ENCODE results near the gene C1orf21. TPM values are rescaled to one million over a fixed set of nuclear protein-coding genes. Genes with fewer than 3 reads are reported as not detected.

Gene C1orf21
- polyA plus RNA-seq, 3 donors from 2014 or later, result 119 to 149 (median 130) TPM

- peaks cover 0 to 3% (median 0%) of the 10 kb centered on the region in 3 donors for H3K36me3 Mint-ChIP-seq
- no peak for DNase-seq
- H3K27ac Mint-ChIP-seq, result peak overlapping the region; percentile 70 to 97 (median 76)
- H3K27me3 Mint-ChIP-seq (ENCODE audit: low read depth in 3 of 3), result peaks cover 0 to 4% (median 0%) of the 10 kb centered on the region in 3 donors
- peak overlapping the region in 1 of 5 donors; percentile 26 for H3K4me3 Mint-ChIP-seq
- H3K9me3 Mint-ChIP-seq, result no peaks in the 10 kb centered on the region
- peaks cover 0 to 51% of the 10 kb centered on the region in 2 donors for H3K4me1 Mint-ChIP-seq
These were observed 108.1 kb downstream of the C1orf21 start for GRCh38 chr1:184494929-184495328.

DNA sequence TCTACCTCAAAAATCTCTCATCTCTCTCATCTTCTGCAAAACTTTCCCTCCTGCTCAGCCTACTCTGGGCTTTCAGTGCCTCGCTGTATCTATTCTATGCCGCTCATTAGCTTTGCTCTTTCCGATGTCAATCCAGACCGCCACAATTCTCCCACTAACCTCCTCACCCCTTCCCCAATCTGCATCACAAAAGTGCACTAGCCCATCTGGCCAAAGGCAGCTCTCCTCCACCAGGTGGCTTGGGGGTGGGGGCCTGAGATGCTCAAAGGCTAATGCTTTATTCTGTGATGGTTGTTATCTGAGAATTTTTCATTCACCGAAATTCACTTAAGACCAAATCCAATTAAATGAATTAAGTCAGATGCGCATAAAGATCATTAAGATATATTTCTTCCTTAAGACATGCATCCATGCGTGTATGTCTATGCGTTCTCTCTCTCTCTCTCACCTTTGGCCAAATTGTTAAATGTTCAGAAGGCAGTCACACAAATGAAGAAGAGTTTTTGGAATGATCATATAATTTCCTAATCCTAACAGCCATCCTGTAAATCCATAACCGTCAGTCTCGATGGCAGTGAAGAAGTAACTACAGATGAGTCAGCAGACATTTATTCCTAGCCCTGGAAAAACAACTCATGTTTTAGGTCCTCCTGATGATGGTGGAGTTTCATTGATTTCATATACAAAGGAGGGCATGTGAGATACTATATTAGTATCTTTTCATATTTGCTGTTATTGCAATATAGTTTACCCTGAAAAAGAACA lies 111.3 kb downstream of the C1orf21 start:
- Mint-ChIP-seq H3K36me3 (peaks cover 0 to 3% (median 0%) of the 10 kb centered on the region in 3 donors), H3K9me3 (no peaks in the 10 kb centered on the region), H3K27ac (no peak overlapping the region), H3K4me3 (no peak overlapping the region), H3K27me3 (ENCODE audit: low read depth in 3 of 3) (peaks cover 0 to 4% (median 0%) of the 10 kb centered on the region in 3 donors), H3K4me1 (peaks cover under 1 to 28% of the 10 kb centered on the region in 2 donors)
- DNase-seq, result no peak

GRCh38 chr1:184499616-184500015 lies 112.8 kb downstream of the C1orf21 start:
- Mint-ChIP-seq H3K27me3 (ENCODE audit: low read depth in 3 of 3) (peaks cover 0 to 6% (median 0%) of the 10 kb centered on the region in 3 donors), H3K9me3 (no peaks in the 10 kb centered on the region), H3K4me3 (no peak overlapping the region), H3K27ac (no peak overlapping the region), H3K36me3 (peaks cover 0 to 3% (median 0%) of the 10 kb centered on the region in 3 donors), H3K4me1 (peaks cover 15 to 24% of the 10 kb centered on the region in 2 donors)
- DNase-seq, result no peak

DNA sequence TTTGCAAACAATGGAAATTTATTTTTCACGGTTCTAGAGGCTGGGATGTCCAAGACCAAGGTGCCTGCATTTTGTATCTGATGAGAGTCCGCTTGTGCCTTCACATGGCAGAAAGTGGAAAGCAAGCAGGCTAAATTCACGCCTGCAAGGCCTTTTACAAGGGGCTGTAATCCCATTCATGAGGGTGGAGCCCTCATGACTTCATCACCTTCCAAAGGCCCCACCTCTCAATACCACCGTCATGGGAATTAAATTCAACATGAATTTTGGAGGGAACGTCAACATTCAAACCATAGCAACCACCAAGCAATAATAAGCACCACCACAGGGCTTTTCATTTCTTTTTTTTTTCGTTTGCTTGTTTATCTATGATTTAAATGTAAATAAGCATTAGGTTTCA lies 115.3 kb downstream of the C1orf21 start:
- Mint-ChIP-seq H3K27ac (no peak overlapping the region), H3K27me3 (ENCODE audit: low read depth in 3 of 3) (peaks cover 0 to 2% (median 0%) of the 10 kb centered on the region in 3 donors), H3K4me3 (no peak overlapping the region), H3K36me3 (peaks cover 0 to 1% (median 0%) of the 10 kb centered on the region in 3 donors), H3K4me1 (peaks cover 33 to 38% of the 10 kb centered on the region in 2 donors), H3K9me3 (no peaks in the 10 kb centered on the region)
- no peak for DNase-seq

- DNase-seq, result no peak
- Mint-ChIP-seq H3K4me1 (peaks cover 42 to 46% of the 10 kb centered on the region in 2 donors), H3K4me3 (no peak overlapping the region), H3K27ac (no peak overlapping the region), H3K36me3 (peaks cover 0 to 9% (median 4%) of the 10 kb centered on the region in 3 donors), H3K27me3 (ENCODE audit: low read depth in 3 of 3) (peaks cover 0 to 2% (median 0%) of the 10 kb centered on the region in 3 donors), H3K9me3 (no peaks in the 10 kb centered on the region)
These were observed 116.5 kb downstream of the C1orf21 start for GRCh38 chr1:184503221-184503749.

GRCh38 chr1:184504040-184504954 lies 117.5 kb downstream of the C1orf21 start:
- peaks cover 46 to 55% of the 10 kb centered on the region in 2 donors for H3K4me1 Mint-ChIP-seq
- H3K4me3 Mint-ChIP-seq, result no peak overlapping the region
- peaks cover 4 to 13% (median 8%) of the 10 kb centered on the region in 3 donors for H3K36me3 Mint-ChIP-seq
- no peaks in the 10 kb centered on the region for H3K9me3 Mint-ChIP-seq
- peak overlapping the region in 1 of 6 donors; percentile 10 for H3K27ac Mint-ChIP-seq
- no peak for DNase-seq
- peaks cover 0 to 2% (median 0%) of the 10 kb centered on the region in 3 donors for H3K27me3 Mint-ChIP-seq (ENCODE audit: low read depth in 3 of 3)

DNA sequence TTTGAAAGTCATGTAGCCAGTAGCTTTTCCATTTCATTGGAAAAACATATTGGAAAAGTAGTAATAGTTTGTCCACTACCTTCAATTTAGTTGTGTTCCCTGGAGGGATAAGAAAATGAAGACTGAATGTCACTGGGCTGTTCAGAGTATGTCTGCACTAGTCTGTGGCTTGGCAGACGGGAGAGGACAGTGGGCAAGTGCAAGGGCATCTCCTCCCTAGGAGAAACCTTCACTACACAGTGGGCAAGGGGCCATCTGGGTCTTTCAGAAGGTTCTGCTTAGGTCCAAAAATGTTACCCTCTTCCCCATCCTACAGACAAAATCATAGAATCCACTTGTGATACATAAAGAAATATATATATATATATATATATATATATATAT lies 118.1 kb downstream of the C1orf21 start:
- Mint-ChIP-seq H3K36me3 (peaks cover 5 to 15% (median 9%) of the 10 kb centered on the region in 3 donors), H3K9me3 (no peaks in the 10 kb centered on the region), H3K4me3 (no peak overlapping the region), H3K4me1 (peaks cover 46 to 57% of the 10 kb centered on the region in 2 donors), H3K27me3 (ENCODE audit: low read depth in 3 of 3) (peaks cover 0 to 2% (median 0%) of the 10 kb centered on the region in 3 donors), H3K27ac (peak overlapping the region in 1 of 6 donors; percentile 10)
- DNase-seq, result no peak

DNA sequence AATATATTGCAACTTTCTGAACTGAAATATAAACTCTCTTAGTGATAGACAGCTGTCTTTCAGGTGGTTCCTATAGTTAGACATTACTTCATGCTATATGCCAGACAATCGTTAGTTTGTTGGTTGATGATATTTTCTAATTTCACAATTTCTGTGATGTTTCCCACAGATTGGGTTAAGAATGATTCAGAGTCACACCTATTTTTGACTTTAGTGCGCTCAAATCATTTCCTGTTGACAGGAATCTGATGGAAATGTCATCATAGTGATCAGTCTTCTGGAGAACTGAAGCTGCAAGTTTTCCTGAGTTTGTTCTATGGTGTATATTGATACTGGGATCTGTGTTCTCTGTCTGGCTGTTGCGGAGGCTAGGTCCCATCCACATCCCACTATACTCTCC lies 119.7 kb downstream of the C1orf21 start:
- Mint-ChIP-seq H3K27ac (peak overlapping the region in 1 of 6 donors; percentile 54), H3K27me3 (ENCODE audit: low read depth in 3 of 3) (peaks cover 0 to 2% (median 0%) of the 10 kb centered on the region in 3 donors), H3K9me3 (no peaks in the 10 kb centered on the region), H3K4me1 (peaks cover 39 to 69% of the 10 kb centered on the region in 2 donors), H3K4me3 (no peak overlapping the region), H3K36me3 (peaks cover 15 to 20% (median 16%) of the 10 kb centered on the region in 3 donors)
- no peak for DNase-seq

GRCh38 chr1:184507165-184507564 lies 120.3 kb downstream of the C1orf21 start:
- Mint-ChIP-seq H3K4me1 (peaks cover 40 to 72% of the 10 kb centered on the region in 2 donors), H3K4me3 (no peak overlapping the region), H3K27ac (peak overlapping the region in 5 of 6 donors; percentile 18 to 48 (median 35)), H3K36me3 (peaks cover 15 to 21% (median 16%) of the 10 kb centered on the region in 3 donors), H3K27me3 (ENCODE audit: low read depth in 3 of 3) (peaks cover 0 to 2% (median 0%) of the 10 kb centered on the region in 3 donors), H3K9me3 (no peaks in the 10 kb centered on the region)
- DNase-seq, result no peak

DNA sequence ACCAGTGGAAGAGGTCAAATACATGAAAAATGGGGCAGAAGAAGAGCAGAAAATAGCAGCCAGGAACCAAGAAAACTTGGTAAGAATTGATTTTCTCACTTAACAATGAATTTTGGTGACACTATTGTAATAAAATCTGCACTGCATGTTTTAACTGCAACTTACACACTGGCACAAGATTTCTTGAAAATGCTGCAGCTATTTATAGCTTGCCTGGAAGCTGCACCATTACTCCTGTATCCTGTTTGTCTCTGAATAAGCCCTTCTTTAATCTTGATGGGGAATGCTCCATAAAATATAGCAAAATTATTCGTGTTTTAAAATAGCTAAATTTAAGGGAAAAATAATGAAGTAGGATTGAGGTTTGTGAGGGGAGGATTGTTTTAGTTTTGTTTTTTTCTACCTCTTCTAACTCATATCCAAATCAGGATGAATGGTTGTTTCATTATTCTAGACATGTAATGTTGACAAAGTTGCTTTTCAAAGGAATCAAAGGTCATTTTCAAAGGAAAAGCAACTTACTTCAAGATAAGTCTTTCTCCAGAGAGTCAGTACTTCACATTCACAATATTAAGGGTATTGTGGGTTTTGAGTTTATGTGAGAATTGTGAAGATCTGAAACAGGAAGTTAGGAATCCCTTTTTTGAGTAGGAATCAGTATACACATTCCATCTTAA lies 120.9 kb downstream of the C1orf21 start:
- DNase-seq, result no peak
- Mint-ChIP-seq H3K27ac (peak overlapping the region; percentile 25 to 56 (median 42)), H3K4me3 (no peak overlapping the region), H3K4me1 (peaks cover 41 to 75% of the 10 kb centered on the region in 2 donors), H3K9me3 (no peaks in the 10 kb centered on the region), H3K36me3 (peaks cover 15 to 24% (median 16%) of the 10 kb centered on the region in 3 donors), H3K27me3 (ENCODE audit: low read depth in 3 of 3) (peaks cover 0 to 2% (median 0%) of the 10 kb centered on the region in 3 donors)

GRCh38 chr1:184509105-184509504 lies 122.3 kb downstream of the C1orf21 start:
- no peaks in the 10 kb centered on the region for H3K9me3 Mint-ChIP-seq
- H3K4me1 Mint-ChIP-seq, result peaks cover 37 to 66% of the 10 kb centered on the region in 2 donors
- DNase-seq, result no peak
- H3K27ac Mint-ChIP-seq, result peak overlapping the region in 2 of 6 donors; percentile 15 to 54
- H3K27me3 Mint-ChIP-seq (ENCODE audit: low read depth in 3 of 3), result no peaks in the 10 kb centered on the region
- H3K4me3 Mint-ChIP-seq, result no peak overlapping the region
- peaks cover 15 to 24% (median 16%) of the 10 kb centered on the region in 3 donors for H3K36me3 Mint-ChIP-seq

- no peaks in the 10 kb centered on the region for H3K9me3 Mint-ChIP-seq
- peaks cover 15 to 24% (median 16%) of the 10 kb centered on the region in 3 donors for H3K36me3 Mint-ChIP-seq
- no peak overlapping the region for H3K27ac Mint-ChIP-seq
- H3K4me1 Mint-ChIP-seq, result peaks cover 27 to 62% of the 10 kb centered on the region in 2 donors
- no peak for DNase-seq
- H3K27me3 Mint-ChIP-seq (ENCODE audit: low read depth in 3 of 3), result no peaks in the 10 kb centered on the region
- H3K4me3 Mint-ChIP-seq, result no peak overlapping the region
These were observed 123.3 kb downstream of the C1orf21 start for GRCh38 chr1:184510110-184510509.

GRCh38 chr1:184512724-184513123 lies 125.9 kb downstream of the C1orf21 start:
- Mint-ChIP-seq H3K4me1 (peaks cover 13 to 49% of the 10 kb centered on the region in 2 donors), H3K27me3 (ENCODE audit: low read depth in 3 of 3) (no peaks in the 10 kb centered on the region)

More at GRCh38 chr1:184512724-184513123, 125.9 kb downstream of the C1orf21 start:
- Mint-ChIP-seq H3K27ac (no peak overlapping the region), H3K9me3 (no peaks in the 10 kb centered on the region), H3K36me3 (peaks cover 17 to 25% (median 19%) of the 10 kb centered on the region in 3 donors), H3K4me3 (no peak overlapping the region)
- DNase-seq, result no peak

Data from immature natural killer cell (primary cell).